ENCODE results near the gene DNAH12.

Gene DNAH12, protein sequence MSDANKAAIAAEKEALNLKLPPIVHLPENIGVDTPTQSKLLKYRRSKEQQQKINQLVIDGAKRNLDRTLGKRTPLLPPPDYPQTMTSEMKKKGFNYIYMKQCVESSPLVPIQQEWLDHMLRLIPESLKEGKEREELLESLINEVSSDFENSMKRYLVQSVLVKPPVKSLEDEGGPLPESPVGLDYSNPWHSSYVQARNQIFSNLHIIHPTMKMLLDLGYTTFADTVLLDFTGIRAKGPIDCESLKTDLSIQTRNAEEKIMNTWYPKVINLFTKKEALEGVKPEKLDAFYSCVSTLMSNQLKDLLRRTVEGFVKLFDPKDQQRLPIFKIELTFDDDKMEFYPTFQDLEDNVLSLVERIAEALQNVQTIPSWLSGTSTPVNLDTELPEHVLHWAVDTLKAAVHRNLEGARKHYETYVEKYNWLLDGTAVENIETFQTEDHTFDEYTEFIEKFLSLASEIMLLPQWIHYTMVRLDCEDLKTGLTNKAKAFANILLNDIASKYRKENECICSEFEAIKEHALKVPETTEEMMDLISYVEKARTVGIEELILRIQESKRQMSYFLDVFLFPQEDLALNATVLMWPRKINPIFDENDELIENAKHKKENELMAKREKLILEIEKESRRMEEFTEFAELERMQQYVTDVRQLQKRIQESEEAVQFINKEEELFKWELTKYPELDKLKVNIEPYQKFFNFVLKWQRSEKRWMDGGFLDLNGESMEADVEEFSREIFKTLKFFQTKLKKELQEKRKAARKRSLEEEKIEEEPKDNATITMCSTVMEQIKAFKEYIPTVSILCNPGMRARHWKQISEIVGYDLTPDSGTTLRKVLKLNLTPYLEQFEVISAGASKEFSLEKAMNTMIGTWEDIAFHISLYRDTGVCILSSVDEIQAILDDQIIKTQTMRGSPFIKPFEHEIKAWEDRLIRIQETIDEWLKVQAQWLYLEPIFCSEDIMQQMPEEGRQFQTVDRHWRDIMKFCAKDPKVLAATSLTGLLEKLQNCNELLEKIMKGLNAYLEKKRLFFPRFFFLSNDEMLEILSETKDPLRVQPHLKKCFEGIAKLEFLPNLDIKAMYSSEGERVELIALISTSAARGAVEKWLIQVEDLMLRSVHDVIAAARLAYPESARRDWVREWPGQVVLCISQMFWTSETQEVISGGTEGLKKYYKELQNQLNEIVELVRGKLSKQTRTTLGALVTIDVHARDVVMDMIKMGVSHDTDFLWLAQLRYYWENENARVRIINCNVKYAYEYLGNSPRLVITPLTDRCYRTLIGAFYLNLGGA (N-terminal part only)

DNA sequence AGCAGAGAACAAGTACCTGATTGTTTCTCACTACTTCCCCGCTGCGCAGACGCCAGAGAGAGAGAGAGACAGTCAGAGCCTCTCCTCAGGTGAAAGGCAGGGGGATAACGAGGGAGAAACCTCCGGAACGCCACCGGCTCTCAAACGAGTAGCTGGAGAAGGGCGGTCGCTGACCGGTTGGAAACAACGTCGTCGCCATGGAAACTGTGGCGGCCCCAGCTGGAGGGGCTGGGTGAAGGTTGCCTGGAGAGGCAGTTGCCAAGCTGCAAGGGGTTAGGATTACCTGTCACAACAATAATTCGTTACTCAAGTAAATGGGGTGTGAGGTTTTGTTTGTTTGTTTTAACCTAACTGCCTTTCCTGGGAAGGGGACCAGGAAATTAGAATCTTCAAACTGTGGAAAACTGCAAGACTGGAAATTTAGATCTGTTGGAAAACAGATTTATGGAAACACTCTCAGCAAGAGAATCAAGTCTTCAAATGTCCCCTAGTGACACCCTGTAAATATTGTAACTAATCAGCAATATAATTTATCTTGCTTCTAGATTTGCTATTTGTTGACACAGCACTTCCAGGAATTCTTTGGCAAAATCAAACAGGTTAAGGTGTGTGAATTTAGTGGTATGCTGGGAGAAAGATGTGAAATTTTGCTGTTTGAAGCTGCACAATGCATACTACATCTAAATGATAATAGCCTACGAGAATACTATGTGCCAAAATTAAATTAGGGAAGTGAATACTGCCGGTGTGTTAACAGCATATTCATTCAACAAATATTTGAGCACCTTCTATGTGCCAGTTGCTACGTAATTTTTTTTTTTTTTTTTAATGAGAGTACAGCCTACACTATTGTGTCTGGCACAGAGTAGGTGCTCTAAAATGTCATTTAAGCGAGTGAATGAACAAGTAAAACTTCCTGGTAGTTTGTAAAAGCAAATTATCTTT is at the start of gene DNAH12:
Gene DNAH12 (minus strand): TSS at position 164 of the 945 bp plus-strand sequence. CDS start 1,474 bp downstream, outside the sequence.
- DNase-seq = no peak

DNA sequence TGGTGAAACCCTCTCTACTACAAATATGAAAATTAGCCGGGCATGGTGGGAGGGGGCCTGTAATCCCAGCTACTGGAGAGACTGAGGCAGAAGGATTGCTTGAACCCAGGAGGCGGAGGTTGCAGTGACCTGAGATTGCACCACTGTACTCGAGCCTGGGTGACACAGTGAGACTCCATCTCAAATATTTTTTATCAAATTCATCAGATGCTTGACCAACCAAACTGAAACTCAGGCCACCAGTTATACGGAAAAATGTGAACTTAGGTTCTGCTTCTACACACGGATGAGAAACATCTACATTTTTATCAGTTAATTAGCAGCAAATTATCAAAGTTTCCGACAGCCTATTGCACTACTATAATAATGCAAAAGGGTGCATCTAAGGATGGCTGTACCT is 48.2 kb upstream of the DNAH12 start:
- no peak for DNase-seq

DNA sequence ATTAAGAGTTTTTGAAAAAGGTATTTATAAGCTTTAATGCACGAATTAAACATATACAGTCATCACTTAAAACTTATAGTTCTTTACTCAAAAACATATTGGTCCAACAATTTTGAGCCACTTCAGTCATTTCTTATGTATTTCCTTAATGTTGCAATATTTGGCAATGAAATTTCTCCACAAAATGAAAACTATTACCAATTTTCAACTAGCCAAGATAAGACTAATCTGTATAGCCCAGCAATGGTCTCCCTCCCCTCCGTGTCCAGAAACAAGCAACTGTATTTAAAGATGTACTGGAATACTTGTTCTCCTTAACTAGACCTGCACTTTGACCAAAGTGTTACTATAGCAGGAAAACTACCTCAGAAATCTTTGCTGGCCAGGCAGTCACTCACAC is 43.8 kb upstream of the DNAH12 start:
- no peak for DNase-seq

DNA sequence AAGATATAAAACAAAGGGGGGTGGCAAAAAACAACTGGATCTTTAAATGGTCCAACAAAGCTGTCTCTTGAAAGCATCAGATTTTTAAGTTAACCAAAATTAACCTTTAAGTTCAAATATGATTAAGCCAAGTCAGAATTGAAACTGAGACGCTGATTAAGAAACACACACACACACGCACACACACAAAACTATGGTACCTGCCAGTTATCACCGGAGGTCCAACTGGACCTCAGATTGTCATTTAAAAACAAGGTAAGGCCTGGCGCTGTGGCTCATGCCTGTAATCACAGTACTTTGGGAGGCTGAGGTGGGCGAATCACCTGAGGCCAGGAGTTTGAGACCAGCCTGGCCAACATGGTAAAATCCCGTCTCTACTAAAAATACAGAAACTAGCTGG is 42.6 kb upstream of the DNAH12 start:
- DNase-seq = no peak

DNA sequence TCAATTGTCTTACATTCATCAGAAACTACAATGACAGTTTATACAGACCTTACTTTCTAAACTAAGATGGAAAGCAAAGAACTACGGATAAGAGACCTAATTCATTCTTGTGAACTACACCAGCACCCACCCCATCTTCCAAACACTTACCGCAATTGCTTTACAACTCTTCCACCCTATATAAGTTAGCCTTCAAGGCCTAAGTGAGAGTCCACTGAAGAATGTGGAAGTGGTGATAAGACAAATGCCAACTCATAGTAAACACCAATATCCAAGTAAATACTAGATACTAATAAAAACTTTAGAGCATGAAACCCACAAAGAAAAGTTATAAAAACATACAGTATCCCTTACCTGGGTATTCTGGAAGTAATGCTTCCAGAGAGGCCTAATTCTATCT is 39.4 kb upstream of the DNAH12 start:
- DNase-seq = no peak

DNA sequence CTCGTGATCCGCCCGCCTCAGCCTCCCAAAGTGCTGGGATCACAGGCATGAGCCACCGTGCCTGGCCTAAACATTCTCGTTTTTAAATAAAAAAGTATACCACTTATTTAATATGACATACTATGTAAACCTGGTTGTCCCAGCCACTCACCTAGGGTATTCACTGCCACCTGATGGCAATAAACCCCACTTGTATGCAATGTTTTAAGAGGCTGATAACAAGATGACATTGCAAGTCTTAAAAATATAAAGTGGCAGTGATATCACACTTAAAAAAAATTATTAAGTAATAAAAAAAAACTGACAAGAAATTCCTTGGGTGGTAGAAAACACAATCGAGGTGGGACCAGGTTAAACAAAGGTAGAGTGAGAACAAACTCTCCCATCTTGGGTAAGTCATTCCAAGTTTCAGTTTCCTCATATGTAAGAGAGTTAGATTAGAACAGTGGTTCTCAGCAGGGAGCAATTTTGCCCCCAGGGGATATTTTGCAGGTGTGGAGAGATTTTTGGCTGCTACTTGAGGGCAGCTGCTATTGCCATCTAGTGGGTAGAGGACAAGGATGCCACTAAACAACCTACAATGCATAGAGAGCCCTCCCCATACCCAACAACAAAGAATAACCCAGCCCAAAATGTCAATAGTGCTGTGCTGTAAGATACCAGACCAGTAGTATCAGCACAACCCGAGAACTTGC is 38.5 kb upstream of the DNAH12 start:
- DNase-seq = peak; percentile 28

DNA sequence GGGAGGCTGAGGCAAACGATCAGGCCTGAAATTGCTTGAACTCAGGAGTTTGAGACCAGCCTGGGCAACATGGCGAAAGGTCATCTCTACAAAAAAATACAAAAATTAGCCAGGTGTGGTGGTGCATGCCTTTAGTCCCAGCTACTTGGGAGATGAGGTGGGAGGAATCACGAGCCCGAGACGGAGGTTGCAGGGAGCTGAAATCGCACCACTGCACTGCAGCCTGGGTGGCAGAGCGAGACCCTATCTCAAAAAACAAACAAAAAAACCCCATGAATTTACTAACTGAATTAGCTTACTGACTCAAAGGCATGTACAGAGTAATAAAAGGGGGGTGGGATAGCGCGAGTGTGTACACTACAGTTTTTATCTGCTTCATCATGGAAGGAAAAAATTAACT is 33.7 kb upstream of the DNAH12 start:
- no peak for DNase-seq

DNA sequence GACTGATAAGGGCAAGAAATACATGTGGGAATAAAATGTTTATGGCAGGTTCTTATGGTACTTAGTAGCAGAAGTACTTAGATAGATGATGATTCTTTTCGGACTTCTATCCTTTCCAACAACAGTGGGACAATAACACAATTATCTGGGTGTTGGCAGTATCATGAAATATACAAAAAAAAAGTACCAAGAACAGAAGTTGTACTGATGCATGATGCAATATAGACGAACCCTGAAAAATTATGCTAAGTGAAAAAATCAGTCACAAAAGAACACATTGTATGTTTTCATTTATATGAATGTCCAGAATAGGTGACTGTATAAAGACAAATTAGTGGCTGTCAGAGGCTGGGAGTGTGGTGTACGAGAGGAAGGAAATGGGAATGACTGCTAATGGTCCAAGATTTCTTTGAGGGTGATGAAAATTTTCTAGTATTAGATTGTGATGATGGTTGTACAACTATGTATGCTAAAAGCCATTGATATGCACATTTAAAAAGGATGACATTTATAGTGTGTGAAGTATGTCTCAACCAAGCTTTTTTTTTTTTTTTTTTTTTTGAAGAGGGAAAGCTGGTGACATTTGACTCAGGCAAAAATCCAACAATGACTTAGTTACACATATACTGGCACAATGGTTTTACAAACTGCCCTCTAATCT is 32.0 kb upstream of the DNAH12 start:
- no peak for DNase-seq

DNA sequence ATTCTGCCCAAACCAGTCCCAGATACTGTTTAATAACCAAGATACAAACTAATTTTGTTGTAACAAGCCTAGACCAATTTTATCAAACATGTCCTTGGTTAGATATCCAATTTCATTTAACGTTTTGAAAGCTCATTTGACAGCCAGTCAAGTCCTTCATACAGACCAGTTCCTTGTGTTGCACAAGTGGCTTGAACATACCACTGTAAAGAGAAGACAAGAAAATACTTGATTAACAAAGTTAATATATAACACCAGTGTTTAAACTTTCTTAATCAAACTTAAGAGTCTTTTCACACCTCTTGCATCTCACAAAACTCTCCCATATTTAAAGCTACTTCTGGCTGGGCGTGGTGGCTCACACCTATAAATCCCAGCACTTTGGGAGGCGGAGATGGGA is 28.0 kb upstream of the DNAH12 start:
- no peak for DNase-seq

DNA sequence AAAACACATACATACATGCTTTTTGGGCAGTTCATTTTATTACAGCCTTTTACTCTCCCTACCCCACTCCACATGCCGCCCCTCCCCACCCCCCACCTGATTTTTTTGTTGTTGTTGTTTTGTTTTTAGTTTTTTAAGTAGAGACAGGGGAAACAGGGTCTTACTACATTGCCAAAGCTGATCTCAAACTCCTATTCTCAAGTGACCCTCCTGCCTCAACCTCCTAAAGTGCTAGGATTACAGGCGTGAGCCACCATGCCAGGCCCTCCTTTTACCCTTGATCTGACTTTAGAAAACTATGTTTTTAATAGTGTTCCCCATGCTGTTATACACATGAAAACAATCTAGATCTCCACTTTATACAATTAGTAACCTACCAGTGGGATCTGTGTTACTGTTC is 26.7 kb upstream of the DNAH12 start:
- DNase-seq = no peak

DNA sequence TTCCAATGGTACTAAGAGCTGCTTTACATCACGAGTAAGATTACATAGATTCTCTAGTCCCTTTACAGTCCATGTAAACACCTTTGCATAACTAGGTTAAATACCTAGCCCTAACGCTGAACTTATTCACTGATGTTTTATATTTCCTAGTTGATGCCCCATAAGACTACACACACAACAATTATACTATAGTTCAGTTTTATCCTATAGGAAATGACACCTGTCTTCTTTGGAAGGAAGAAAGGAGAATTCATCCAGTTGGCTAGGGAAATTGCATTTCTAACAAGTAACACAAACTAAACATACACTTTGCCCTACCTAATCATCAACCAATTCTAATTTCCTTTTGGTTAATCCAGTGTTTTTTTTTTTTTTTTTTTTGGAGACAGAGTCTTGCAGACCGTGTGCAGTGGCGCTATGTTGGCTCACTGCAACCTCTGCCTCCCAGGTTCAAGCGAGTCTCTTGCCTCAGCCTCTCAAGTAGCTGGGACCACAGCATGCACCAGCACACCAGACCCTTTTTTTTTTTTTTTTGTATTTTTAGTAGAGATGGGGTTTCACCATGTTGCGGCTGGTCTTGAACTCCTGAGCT is 25.8 kb upstream of the DNAH12 start:
- DNase-seq = no peak

DNA sequence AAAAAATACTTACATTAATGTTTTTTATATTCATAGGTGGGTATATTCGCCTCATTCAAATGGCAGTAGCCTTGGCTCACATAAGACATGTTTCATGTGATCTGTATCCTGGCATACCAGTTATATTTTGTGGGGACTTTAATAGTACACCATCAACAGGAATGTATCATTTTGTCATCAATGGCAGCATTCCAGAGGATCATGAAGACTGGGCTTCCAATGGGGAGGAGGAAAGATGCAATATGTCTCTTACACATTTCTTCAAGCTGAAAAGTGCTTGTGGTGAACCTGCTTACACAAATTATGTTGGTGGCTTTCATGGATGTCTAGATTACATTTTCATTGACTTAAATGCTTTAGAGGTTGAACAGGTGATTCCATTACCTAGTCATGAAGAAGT is 15.4 kb upstream of the DNAH12 start:
- no peak for DNase-seq

DNA sequence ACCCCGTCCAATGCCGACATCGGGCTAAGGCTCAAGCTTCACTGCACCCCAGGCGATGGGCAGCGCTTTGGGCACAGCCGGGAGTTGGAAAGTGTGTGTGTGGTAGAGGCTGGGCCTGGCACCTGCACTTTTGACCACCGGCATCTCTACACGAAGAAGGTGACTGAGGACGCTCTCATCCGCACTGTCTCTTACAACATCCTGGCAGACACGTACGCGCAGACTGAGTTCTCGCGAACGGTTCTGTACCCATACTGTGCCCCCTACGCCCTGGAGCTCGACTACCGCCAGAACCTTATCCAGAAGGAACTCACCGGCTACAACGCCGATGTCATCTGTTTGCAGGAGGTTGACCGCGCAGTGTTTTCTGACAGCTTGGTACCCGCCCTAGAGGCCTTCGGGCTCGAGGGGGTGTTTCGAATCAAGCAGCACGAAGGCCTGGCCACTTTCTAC is 13.0 kb upstream of the DNAH12 start:
- peak; percentile 46 for DNase-seq

DNA sequence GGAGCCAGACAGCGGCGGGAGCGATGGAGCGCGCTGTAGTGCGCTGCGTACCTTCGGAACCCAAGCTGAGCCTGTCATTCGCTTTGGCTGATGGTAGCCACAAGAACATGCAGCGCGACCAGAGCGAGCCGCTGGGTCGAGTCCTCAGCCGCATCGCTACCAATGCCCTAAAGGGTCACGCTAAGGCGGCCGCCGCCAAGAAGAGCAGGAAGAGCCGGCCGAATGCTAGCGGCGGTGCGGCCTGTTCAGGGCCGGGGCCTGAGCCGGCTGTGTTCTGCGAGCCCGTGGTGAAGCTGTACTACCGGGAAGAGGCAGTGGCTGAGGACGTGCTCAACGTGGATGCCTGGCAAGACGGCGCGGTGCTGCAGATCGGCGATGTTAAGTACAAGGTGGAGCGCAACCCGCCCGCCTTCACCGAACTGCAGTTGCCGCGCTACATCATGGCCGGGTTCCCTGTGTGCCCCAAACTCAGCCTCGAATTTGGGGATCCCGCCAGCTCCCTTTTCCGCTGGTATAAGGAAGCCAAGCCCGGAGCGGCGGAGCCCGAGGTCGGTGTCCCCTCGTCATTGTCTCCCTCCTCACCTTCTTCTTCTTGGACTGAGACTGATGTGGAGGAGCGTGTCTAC is 12.4 kb upstream of the DNAH12 start:
- DNase-seq = peak; percentile 44

DNA sequence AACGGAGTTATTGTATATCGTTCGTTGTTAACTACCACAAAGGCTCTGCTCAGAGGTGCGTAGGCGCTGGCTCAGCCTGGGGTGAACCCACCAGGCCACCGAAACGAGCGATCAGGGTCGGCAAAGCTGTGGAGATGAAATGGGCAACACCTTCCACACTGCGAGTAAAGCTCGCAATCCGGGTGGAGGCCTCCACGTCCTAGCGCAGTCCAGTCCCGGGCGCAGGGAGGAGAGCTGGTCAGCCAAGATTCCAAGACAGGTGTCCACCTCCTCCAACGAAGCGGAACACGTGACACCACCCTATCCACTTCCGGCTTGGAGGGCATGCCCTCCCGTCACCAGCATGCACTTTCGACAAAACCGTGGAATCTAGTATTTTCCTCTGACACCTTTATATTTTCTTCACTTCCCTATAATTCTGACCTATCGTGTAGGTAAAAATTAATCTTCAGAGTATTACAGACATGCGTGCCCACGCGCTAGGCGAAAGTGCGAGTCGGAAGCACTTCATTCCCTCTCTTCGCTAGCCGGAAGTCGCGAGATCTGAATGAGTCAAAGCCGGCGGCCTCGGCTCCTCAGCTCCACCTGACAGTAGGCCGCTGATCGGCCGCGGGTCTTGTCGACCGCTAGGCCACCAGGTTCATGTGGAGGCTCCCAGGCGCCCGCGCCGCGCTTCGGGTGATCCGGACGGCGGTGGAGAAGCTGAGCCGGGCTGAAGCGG is 11.8 kb upstream of the DNAH12 start, which contains the start of gene PDE12:
Gene PDE12 (plus strand): TSS at position 537 of the 721 bp plus-strand sequence. CDS start 106 bp downstream, at position 643.
- peak; percentile 87 for DNase-seq

DNA sequence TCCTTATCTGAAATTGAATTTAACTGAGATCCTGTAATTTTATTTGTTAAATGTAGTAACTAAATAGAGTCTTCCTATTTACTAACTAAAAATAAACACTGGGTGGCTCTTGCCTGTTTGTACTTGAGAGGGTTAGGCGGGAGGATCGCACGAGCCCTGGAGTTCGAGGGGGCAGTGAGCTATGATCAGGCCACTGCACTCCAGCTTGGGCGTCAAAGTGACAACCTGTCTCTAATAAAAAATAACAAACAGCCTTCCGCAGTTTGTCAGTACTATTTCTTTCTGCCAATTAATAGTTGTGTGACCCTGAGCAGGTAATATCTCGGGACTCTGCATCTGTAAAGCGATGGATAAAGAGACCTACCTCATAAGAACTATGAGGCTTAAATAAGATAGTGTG is 11.2 kb upstream of the DNAH12 start:
- no peak for DNase-seq

DNA sequence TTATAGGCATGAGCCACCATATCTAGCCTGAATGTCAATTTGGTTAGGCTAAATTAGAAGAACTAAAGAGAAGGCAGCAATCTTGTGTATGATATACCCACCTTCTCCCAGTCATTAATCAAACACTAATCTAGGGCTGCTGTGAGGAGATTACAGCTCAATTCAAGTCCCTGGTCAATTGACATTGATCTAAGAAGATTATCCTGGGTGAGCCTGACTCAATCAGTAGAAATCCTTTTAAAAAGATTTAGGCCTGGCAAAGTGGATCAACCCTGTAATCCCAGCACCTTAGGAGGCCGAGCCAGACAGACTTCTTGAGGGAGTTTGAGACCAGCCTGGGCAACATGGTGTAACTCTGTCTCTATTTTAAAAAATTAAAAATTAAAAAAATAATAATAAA is 2.5 kb upstream of the DNAH12 start:
- DNase-seq = no peak

DNA sequence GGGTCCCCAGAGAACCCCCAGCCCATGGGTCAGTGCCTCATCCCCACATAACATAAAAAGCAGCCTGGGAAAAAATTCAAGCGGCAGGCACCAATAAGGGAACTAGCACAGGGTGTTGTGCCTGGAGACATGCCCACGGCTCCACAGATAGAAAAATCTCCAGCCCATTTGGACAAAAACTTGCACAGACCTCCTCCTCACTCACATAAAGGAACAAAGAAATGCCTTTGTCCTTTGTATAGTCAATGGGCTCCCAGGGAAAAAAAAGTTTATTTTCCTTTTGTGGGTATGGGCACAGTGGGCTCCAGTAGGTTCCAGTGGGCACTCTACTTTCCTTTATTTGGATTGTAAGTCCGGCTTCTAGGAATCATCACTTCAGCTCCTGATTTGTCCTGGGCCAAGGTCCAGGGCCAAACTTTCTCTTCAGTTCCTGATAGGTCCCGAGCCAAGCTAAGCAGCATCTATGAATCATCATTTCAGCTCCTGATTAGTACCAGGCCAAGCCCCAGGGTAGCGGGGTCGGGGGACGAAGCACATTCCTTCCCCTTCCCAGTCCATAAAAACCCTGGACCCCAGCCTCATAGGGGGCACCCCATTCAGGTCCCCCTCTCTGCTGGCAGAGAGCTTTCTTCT is 1.6 kb upstream of the DNAH12 start:
- no peak for DNase-seq

Measured in CD4-positive, alpha-beta T cell treated with Interleukin-21 for 1 hour (primary cell).